Measurements from ENCODE around the gene BRD8.

- TF ChIP-seq, protein P1, sequence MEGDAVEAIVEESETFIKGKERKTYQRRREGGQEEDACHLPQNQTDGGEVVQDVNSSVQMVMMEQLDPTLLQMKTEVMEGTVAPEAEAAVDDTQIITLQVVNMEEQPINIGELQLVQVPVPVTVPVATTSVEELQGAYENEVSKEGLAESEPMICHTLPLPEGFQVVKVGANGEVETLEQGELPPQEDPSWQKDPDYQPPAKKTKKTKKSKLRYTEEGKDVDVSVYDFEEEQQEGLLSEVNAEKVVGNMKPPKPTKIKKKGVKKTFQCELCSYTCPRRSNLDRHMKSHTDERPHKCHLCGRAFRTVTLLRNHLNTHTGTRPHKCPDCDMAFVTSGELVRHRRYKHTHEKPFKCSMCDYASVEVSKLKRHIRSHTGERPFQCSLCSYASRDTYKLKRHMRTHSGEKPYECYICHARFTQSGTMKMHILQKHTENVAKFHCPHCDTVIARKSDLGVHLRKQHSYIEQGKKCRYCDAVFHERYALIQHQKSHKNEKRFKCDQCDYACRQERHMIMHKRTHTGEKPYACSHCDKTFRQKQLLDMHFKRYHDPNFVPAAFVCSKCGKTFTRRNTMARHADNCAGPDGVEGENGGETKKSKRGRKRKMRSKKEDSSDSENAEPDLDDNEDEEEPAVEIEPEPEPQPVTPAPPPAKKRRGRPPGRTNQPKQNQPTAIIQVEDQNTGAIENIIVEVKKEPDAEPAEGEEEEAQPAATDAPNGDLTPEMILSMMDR (IDR thresholded peaks at IDR 0.05): no peak
- TF ChIP-seq POLR2A (IDR thresholded peaks at IDR 0.05): no peak
Measured at GRCh38 chr5:138105709-138106108, 72.7 kb downstream of the BRD8 start.
